Measurements from ENCODE around the gene ANKDD1B.
"Not testable (repeated sequence)": the region's sequence is repeated elsewhere in the genome, so short reads cannot be mapped to it uniquely, and the experiment has no call there.

The ANKDD1B gene

GRCh38 chr5:75611311-75612225 lies at the start of gene ANKDD1B:
ANKDD1B (plus strand) TSS chr5:75611453; CDS start chr5:75611635, 182 bp downstream.
- DNase-seq (ENCODE audit: low read depth, low spot score), result peak; percentile 77

GRCh38 chr5:75565991-75566709 lies 45.1 kb upstream of the ANKDD1B start:
- DNase-seq (ENCODE audit: low read depth, low spot score), result not testable (repeated sequence)

- DNase-seq (ENCODE audit: low read depth, low spot score), result peak; percentile 26
Observed at GRCh38 chr5:75566710-75567309, 44.4 kb upstream of the ANKDD1B start.

GRCh38 chr5:75567710-75568109 lies 43.5 kb upstream of the ANKDD1B start:
- DNase-seq (ENCODE audit: low read depth, low spot score), result peak; percentile 7

- no peak for DNase-seq (ENCODE audit: low read depth, low spot score)
Observed at GRCh38 chr5:75568202-75568601, 43.1 kb upstream of the ANKDD1B start.

GRCh38 chr5:75571547-75571946 lies 39.7 kb upstream of the ANKDD1B start:
- no peak for DNase-seq (ENCODE audit: low read depth, low spot score)

GRCh38 chr5:75574791-75575190 lies 36.5 kb upstream of the ANKDD1B start:
- DNase-seq (ENCODE audit: low read depth, low spot score), result no peak

- not testable (repeated sequence) for DNase-seq (ENCODE audit: low read depth, low spot score)
Observed at GRCh38 chr5:75578280-75578679, 33.0 kb upstream of the ANKDD1B start.

GRCh38 chr5:75584641-75585040 lies 26.6 kb upstream of the ANKDD1B start:
- DNase-seq (ENCODE audit: low read depth, low spot score), result no peak

- DNase-seq (ENCODE audit: low read depth, low spot score), result no peak
Observed at GRCh38 chr5:75588666-75589065, 22.6 kb upstream of the ANKDD1B start.

- DNase-seq (ENCODE audit: low read depth, low spot score), result no peak
Observed at GRCh38 chr5:75600535-75600934, 10.7 kb upstream of the ANKDD1B start.

- DNase-seq (ENCODE audit: low read depth, low spot score), result no peak
Observed at GRCh38 chr5:75601567-75601966, 9.7 kb upstream of the ANKDD1B start.

GRCh38 chr5:75601996-75602395 lies 9.3 kb upstream of the ANKDD1B start:
- peak; percentile 59 for DNase-seq (ENCODE audit: low read depth, low spot score)

GRCh38 chr5:75603371-75603770 lies 7.9 kb upstream of the ANKDD1B start:
- DNase-seq (ENCODE audit: low read depth, low spot score), result no peak

- no peak for DNase-seq (ENCODE audit: low read depth, low spot score)
Observed at GRCh38 chr5:75603821-75604220, 7.4 kb upstream of the ANKDD1B start.

- not testable (repeated sequence) for DNase-seq (ENCODE audit: low read depth, low spot score)
Observed at GRCh38 chr5:75607341-75607740, 3.9 kb upstream of the ANKDD1B start.

GRCh38 chr5:75608870-75609269 lies 2.4 kb upstream of the ANKDD1B start:
- no peak for DNase-seq (ENCODE audit: low read depth, low spot score)

- peak; percentile 47 for DNase-seq (ENCODE audit: low read depth, low spot score)
Observed at GRCh38 chr5:75610201-75610600, 1.1 kb upstream of the ANKDD1B start.

GRCh38 chr5:75610859-75611310 lies 368 bp upstream of the ANKDD1B start:
- DNase-seq (ENCODE audit: low read depth, low spot score), result peak; percentile 50

- peak; percentile 47 for DNase-seq (ENCODE audit: low read depth, low spot score)
Observed at GRCh38 chr5:75612226-75612569, 945 bp downstream of the ANKDD1B start.

GRCh38 chr5:75612901-75613300 lies 1.6 kb downstream of the ANKDD1B start:
- DNase-seq (ENCODE audit: low read depth, low spot score), result no peak

GRCh38 chr5:75614176-75614575 lies 2.9 kb downstream of the ANKDD1B start:
- no peak for DNase-seq (ENCODE audit: low read depth, low spot score)
